ENCODE results near the gene FAM78A. TPM values are rescaled to one million over a fixed set of nuclear protein-coding genes. Genes with fewer than 3 reads are reported as not detected.

FAM78A gene
- total and polyA plus RNA-seq, 11 donors: 13.6 to 37.9 (median 33.4) TPM

- Histone ChIP-seq H3K27ac (peak overlapping the region; percentile 71 to 98 (median 90)), H3K27me3 (no peaks in the 10 kb centered on the region), H3K36me3 (peaks cover 0 to 24% (median 0%) of the 10 kb centered on the region in 9 donors), H3K4me1 (peaks cover 0 to 94% (median 47%) of the 10 kb centered on the region in 12 donors), H3K4me3 (no peak overlapping the region), H3K9me3 (no peaks in the 10 kb centered on the region)
- intact Hi-C loops (cut with DNase I): loop anchor here in 3 of 10 donors (5.0 kb wide), 1 partner anchor 36 kb away; no protein-coding TSS in a partner anchor
- no peak for ATAC-seq
- 50 to 67% (median 59%) methylated on average over 8 to 9 of the region's 9 CpGs for WGBS, 4 donors
- peak in 1 of 5 donors; percentile 26 for DNase-seq
- TF ChIP-seq POLR2A (IDR thresholded peaks at IDR 0.05) (no peak), CTCF (IDR thresholded peaks at IDR 0.05) (no peak)
Measured at GRCh38 chr9:131296460-131296859, 20.1 kb upstream of the FAM78A start.

GRCh38 chr9:131292937-131293336, 16.6 kb upstream of the FAM78A start:
- no peak for DNase-seq
- intact Hi-C loops (cut with DNase I): loop anchor here in 2 of 10 donors (5.0 kb wide), 1 partner anchor 39 kb away; no protein-coding TSS in a partner anchor
- no peaks in the 10 kb centered on the region for H3K9me3 ChIP-seq
- TF ChIP-seq CTCF (IDR thresholded peaks at IDR 0.05) (no peak), POLR2A (IDR thresholded peaks at IDR 0.05) (no peak)
- peak overlapping the region in 4 of 12 donors; percentile 11 to 81 (median 44) for H3K4me3 ChIP-seq
- no peak for ATAC-seq
- peak overlapping the region in 10 of 12 donors; percentile 11 to 98 (median 75) for H3K27ac ChIP-seq
- H3K4me1 ChIP-seq: peaks cover 0 to 87% (median 40%) of the 10 kb centered on the region in 12 donors
- H3K36me3 ChIP-seq: peaks cover 0 to 24% (median 0%) of the 10 kb centered on the region in 9 donors
- WGBS, 4 donors: 74 to 89% (median 81%) methylated on average over 10 of the region's 10 CpGs
- H3K27me3 ChIP-seq: no peaks in the 10 kb centered on the region

- Histone ChIP-seq H3K36me3 (peaks cover 0 to 24% (median 0%) of the 10 kb centered on the region in 9 donors), H3K4me1 (peaks cover 0 to 88% (median 33%) of the 10 kb centered on the region in 12 donors), H3K27me3 (no peaks in the 10 kb centered on the region), H3K4me3 (peak overlapping the region in 10 of 12 donors; percentile 57 to 88 (median 66)), H3K9me3 (no peaks in the 10 kb centered on the region), H3K27ac (peak overlapping the region in 8 of 12 donors; percentile 15 to 98 (median 89))
- no peak for TF ChIP-seq CTCF (IDR thresholded peaks at IDR 0.05)
- TF ChIP-seq POLR2A (IDR thresholded peaks at IDR 0.05): no peak
- DNase-seq: no peak
- WGBS, 4 donors: 52 to 76% (median 57%) methylated on average over 7 of the region's 7 CpGs
- intact Hi-C loops (cut with DNase I): loop anchor here in 2 of 10 donors (5.0 kb wide), 1 partner anchor 40 kb away; no protein-coding TSS in a partner anchor
- ATAC-seq: no peak
Measured at GRCh38 chr9:131291795-131292315, 15.5 kb upstream of the FAM78A start.

- DNase-seq: peak in 2 of 5 donors; percentile 35 to 62
- Histone ChIP-seq H3K9me3 (no peaks in the 10 kb centered on the region), H3K4me3 (peak overlapping the region; percentile 57 to 88 (median 62)), H3K36me3 (peaks cover 0 to 21% (median 0%) of the 10 kb centered on the region in 9 donors), H3K27ac (peak overlapping the region in 11 of 12 donors; percentile 82 to 98 (median 95)), H3K4me1 (peaks cover 0 to 79% (median 26%) of the 10 kb centered on the region in 12 donors), H3K27me3 (no peaks in the 10 kb centered on the region)
- intact Hi-C loops (cut with DNase I): loop anchor here in 2 of 10 donors (5.0 kb wide), 1 partner anchor 41 kb away; no protein-coding TSS in a partner anchor
- WGBS, 4 donors: 44 to 64% (median 57%) methylated on average over 10 to 17 of the region's 17 CpGs
- ATAC-seq: no peak
- TF ChIP-seq POLR2A (IDR thresholded peaks at IDR 0.05) (no peak), CTCF (IDR thresholded peaks at IDR 0.05) (no peak)
Measured at GRCh38 chr9:131290767-131291370, 14.6 kb upstream of the FAM78A start.
